UCSD-AML1 (cell line): ENCODE results near the gene DHX15.
A peak's percentile ranks its signal among the peaks of the same experiment; 100 is the strongest.

Experiments used
- DNase-seq: peaks from one replicate; lab custom pipeline; 2025; ENCODE audit not compliant: unreplicated experiment; lab: John Stamatoyannopoulos, UW

Gene DHX15

GRCh38 chr4:24495388-24495787 lies 89.0 kb downstream of the DHX15 start:
- no peak for DNase-seq

GRCh38 chr4:24489870-24490269 lies 94.5 kb downstream of the DHX15 start:
- no peak for DNase-seq

DNA sequence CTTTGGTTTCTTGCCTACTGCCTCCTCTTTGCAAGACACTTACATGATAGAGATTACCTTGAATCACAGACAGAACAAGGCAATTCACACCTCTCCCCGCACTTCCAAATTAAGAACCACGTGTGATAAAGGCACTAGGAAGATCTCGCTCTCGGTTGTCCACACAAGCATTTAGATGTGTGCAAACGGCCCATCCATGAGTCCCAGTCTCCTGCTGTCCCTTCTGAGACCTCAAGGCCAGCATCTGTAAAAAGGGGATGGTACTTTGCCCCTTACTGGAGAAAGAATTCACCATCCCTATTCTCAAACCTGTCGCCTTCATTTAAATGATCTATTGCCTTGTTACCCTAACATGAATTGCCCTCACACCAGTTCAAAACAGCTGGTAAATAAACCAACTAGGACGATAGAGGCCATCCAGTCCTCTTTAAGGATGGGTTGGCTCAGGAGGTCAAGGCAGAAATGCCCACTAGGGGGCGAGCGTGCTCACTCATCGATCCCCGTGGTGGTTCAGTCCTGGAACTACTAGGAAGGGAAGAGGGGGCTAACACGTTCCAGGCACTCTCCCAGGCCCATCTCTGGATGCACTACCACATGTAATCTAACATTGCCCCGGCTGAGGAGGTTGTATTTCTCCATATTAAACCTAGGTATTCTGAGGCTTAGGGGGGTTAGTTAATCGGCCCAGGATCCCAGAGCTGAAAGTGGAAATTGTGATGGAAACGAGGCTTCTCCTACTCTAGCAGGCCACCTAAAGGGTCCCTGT lies 95.8 kb downstream of the DHX15 start:
- peak; percentile 76 for DNase-seq

- DNase-seq: no peak
These were observed 101.5 kb downstream of the DHX15 start for GRCh38 chr4:24482871-24483270.

- no peak for DNase-seq
These were observed 106.4 kb downstream of the DHX15 start for GRCh38 chr4:24477919-24478318.
